Mesothelial cell of epicardium (in vitro differentiated cells): ENCODE results near the gene SIVA1. TPM values are rescaled to one million over a fixed set of nuclear protein-coding genes. Genes with fewer than 3 reads are reported as not detected.

ENCODE experiments used
- DNase-seq, 2 experiments: peaks; one replicate each; pipeline ENCODE4 v3.0.0; 2021; ENCODE audit warnings: low spot score in 2 of 2; ENCODE audit not compliant: unreplicated experiment in 2 of 2
- H3K27ac Mint-ChIP-seq: 2 replicates; pipeline ENCODE4 v1.8.0; 2021; ENCODE audit warnings: mixed read lengths
- H3K27me3 Mint-ChIP-seq: 2 replicates; pipeline ENCODE4 v1.8.0; 2021; ENCODE audit warnings: low read depth, mixed read lengths
- H3K36me3 Mint-ChIP-seq: 2 replicates; pipeline ENCODE4 v1.8.0; 2021; ENCODE audit warnings: mixed read lengths
- H3K4me1 Mint-ChIP-seq: 2 replicates; pipeline ENCODE4 v1.8.0; 2021; ENCODE audit warnings: mixed read lengths
- H3K4me3 Mint-ChIP-seq: 2 replicates; pipeline ENCODE4 v1.8.0; 2021; ENCODE audit warnings: mild to moderate bottlenecking, moderate library complexity, mixed read lengths
- H3K9me3 Mint-ChIP-seq: 2 replicates; pipeline ENCODE4 v1.8.0; 2021; ENCODE audit warnings: mixed read lengths
- CTCF ChIP-seq: fragments of 200-600 bp; sonication (generic); IDR thresholded peaks from one replicate; pipeline ENCODE4 v1.5.0; 2021; ENCODE audit warnings: antibody characterized with exemption; ENCODE audit not compliant: unreplicated experiment
- total RNA-seq: library from RNA; stranded (reverse); gene quantifications from 3 replicates; pipeline ENCODE4 v1.2.1, GENCODE V29; 2021

SIVA1 gene
- total RNA-seq, 1 donor from 2014 or later: 70.9 TPM

GRCh38 chr14:104794631-104794992, 41.7 kb downstream of the SIVA1 start:
- H3K27me3 Mint-ChIP-seq: peaks cover 11% of the 10 kb centered on the region
- no peak for DNase-seq
- H3K36me3 Mint-ChIP-seq: no peaks in the 10 kb centered on the region
- peak overlapping the region; percentile 90 for H3K27ac Mint-ChIP-seq
- TF ChIP-seq CTCF: no peak
- peak overlapping the region; percentile 86 for H3K4me3 Mint-ChIP-seq
- H3K4me1 Mint-ChIP-seq: peaks cover 38% of the 10 kb centered on the region
- H3K9me3 Mint-ChIP-seq: no peaks in the 10 kb centered on the region

- peaks cover 11% of the 10 kb centered on the region for H3K27me3 Mint-ChIP-seq
- H3K4me1 Mint-ChIP-seq: peaks cover 41% of the 10 kb centered on the region
- H3K27ac Mint-ChIP-seq: peak within 1 kb of the TSS; percentile 90
- peak in 1 of 2 experiments; percentile 51 for DNase-seq
- no peaks in the 10 kb centered on the region for H3K36me3 Mint-ChIP-seq
- H3K9me3 Mint-ChIP-seq: no peaks in the 10 kb centered on the region
- H3K4me3 Mint-ChIP-seq: peak within 1 kb of the TSS; percentile 86
- no peak for TF ChIP-seq CTCF
Observed at GRCh38 chr14:104794993-104795780, 42.2 kb downstream of the SIVA1 start, which contains the start of gene AKT1. AKT1 (minus strand) TSS chr14:104795748; CDS start chr14:104792643, 3,105 bp downstream.

- Mint-ChIP-seq H3K9me3 (no peaks in the 10 kb centered on the region), H3K36me3 (no peaks in the 10 kb centered on the region), H3K27ac (peak overlapping the region; percentile 59), H3K4me1 (peaks cover 41% of the 10 kb centered on the region), H3K4me3 (peak overlapping the region; percentile 68), H3K27me3 (peaks cover 11% of the 10 kb centered on the region)
- TF ChIP-seq CTCF: no peak
- no peak for DNase-seq
Observed at GRCh38 chr14:104795781-104796686, 43.1 kb downstream of the SIVA1 start.

GRCh38 chr14:104796687-104797081, 43.7 kb downstream of the SIVA1 start:
- no peaks in the 10 kb centered on the region for H3K36me3 Mint-ChIP-seq
- no peak for TF ChIP-seq CTCF
- no peaks in the 10 kb centered on the region for H3K9me3 Mint-ChIP-seq
- no peak for DNase-seq
- peak overlapping the region; percentile 68 for H3K4me3 Mint-ChIP-seq
- H3K4me1 Mint-ChIP-seq: peaks cover 43% of the 10 kb centered on the region
- no peak overlapping the region for H3K27ac Mint-ChIP-seq
- peaks cover 12% of the 10 kb centered on the region for H3K27me3 Mint-ChIP-seq

GRCh38 chr14:104797115-104798044, 44.4 kb downstream of the SIVA1 start:
- DNase-seq: no peak
- H3K27ac Mint-ChIP-seq: no peak overlapping the region
- no peaks in the 10 kb centered on the region for H3K9me3 Mint-ChIP-seq
- peaks cover 43% of the 10 kb centered on the region for H3K4me1 Mint-ChIP-seq
- H3K36me3 Mint-ChIP-seq: no peaks in the 10 kb centered on the region
- H3K4me3 Mint-ChIP-seq: peak overlapping the region; percentile 68
- no peak for TF ChIP-seq CTCF
- peaks cover 12% of the 10 kb centered on the region for H3K27me3 Mint-ChIP-seq
